ENCODE data around the gene UFM1.
"Not testable (repeated sequence)": the region's sequence is repeated elsewhere in the genome, so short reads cannot be mapped to it uniquely, and the experiment has no call there.

The UFM1 gene

DNA sequence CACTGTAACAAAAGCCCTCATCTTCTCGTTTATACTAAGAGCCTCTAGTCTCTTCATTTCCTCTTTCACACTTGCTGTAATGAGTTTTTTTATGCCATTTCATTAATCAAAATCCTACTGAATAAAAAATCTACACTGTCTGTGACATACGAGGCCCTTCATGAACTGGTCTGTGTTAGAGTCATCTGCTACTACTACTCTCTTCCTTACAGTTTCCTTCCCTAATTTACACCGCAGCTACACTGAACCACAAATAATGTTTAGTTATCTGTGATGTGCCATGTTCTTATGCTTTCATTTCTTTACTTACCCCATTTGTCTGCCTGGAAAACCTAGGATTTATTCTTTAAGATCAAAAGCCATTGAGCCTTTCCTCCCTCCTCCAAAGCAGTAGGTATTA is 16.0 kb downstream of the UFM1 start:
- DNase-seq (ENCODE audit: low read depth), result no peak

DNA sequence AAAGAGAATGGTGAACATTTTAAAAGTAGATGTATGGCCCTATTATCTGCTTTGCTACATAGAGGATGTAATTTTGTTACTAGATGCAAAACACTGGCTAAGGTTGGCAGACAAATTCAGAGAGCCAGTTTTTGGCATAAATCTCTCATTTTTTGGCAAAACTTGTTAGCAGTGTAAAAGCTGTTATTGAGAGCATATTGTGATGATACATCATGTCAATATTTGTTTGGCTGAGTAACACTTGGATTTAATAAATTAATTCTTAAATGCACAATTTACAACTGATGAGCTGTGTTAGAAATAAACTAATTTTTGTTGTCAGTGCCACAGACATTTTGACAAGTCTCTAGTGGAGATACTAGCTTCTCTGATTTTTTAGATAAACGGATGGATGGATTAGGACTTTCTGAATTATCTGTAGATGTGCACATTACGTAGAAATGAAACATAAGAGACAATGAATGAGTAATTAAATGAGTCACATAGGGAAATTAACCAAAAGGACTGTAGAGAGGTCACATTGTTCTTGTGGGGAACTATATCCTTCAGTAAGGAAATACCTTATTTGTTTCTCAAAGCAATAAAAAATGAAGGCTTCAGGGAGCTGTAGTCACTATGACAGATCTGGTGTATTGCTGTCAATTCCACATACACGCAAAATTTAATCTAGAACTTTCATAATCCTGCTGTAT is 17.4 kb downstream of the UFM1 start:
- DNase-seq (ENCODE audit: low read depth), result peak; percentile 68

DNA sequence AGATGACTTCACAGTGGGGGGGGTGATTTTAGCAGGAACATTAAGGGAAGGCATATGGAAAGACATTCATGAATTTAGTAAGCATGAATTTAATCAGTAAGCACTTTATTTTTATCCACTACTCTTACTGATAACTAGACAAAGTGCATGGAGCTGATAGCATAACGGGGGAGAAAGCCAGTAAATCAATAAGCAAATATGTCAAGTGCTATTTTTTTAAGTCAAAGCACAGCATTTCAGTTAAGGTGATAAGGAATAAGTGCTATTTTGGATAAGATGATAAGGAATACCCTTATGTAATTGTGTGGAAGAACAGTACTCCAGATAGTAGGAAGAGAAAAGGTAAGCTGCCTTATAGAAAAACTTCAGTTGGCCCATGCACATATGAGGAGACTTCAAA is 19.4 kb downstream of the UFM1 start:
- no peak for DNase-seq (ENCODE audit: low read depth)

DNA sequence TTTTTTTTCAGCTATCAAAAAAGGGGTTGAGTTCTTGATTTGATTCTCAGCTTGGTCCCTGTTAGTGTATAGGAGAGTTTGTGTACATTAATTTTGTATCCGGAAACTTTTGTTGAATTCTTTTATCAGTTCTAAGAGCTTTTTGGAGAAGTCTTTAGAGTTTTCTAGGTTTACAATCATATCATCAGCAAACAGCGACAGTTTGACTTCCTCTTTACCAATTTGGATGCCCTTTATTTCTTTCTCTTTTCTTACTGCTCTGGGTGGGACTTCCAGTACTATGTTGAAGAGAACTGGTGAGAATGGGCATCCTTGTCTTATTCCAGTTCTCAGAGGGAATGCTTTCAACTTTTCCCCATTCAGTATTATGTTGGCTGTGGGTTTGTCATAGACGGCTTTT is 20.4 kb downstream of the UFM1 start:
- not testable (repeated sequence) for DNase-seq (ENCODE audit: low read depth)

DNA sequence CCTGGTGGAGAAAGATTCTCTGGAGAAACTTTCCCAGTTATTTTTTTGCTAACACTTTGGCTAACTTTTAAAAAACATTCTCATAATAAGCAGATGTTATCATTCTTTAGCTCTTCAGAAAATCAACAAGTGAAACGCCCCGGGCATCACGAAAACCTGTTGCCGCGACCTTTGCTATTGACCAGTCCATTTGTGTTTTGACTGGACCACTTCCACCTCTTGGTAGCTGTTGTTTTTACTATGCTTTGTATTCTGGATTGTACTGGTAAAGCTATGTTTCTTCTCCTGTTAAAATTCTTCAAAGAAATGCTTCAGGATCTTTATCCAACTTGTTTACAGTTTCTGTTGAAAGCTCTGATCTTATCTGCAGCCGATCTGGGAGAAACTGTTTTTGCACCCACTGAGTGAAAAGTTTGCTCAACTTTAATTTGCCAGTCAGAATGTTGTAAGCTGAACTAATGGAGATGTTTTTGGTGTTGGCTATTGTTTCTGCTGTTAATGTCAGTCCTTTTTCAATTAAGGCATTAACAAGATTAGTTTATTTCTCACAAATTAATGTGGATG is 23.3 kb downstream of the UFM1 start:
- DNase-seq (ENCODE audit: low read depth), result no peak

DNA sequence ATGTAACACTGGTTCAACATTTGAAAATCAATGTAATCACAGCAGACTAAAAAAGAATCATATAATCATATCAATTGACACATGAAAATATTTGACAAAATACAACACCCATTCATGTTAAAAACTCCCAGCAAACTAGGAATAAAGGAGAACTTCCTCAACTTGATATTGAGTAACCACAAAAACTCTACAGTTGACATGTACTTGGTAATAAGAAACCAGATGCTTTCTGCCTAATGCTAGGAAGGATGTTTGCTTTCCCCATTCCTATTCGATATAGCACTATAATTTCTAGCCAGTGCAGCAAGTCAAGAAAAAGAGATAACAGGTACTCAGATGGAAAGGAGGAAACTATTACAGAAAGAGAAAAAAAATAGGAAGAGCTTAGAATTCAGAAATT is 26.9 kb downstream of the UFM1 start:
- no peak for DNase-seq (ENCODE audit: low read depth)

DNA sequence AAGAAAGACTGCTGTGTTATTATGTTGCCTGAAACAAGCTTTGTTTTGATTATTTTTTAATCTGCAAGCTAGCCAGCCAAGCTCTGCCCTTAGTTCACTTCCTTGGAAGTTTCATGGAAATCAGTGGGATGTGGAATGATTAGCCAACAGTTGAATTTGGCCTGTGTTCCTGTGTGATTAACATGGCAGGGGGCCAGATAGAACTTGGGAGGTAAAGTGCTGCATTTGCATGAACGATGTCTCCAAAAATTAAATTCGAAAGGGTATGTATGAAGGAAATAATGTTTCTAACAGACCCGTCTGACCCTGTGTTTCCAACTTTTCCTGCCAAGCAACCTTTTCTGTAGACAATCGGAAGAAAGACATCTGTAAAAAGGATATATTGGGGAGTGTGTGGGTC is 32.2 kb downstream of the UFM1 start:
- DNase-seq (ENCODE audit: low read depth), result no peak

DNA sequence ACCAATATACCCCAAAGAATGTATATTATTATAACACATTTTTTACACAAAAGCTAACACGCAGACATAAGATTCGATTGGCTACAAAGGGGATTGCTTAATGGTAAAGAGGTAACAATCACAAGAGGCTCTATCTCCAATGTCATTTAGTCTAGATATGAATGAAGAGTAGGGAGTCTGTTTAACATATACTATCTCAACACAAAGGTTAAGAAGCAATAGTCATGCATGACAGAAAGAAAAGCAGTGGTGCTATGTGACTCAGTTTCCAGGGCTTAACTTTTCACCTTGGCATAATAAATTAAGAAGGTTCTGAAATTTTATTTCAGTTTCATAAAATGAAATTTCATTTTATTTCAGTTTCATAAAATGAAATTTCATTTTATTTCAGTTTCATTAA is 33.3 kb downstream of the UFM1 start:
- no peak for DNase-seq (ENCODE audit: low read depth)

DNA sequence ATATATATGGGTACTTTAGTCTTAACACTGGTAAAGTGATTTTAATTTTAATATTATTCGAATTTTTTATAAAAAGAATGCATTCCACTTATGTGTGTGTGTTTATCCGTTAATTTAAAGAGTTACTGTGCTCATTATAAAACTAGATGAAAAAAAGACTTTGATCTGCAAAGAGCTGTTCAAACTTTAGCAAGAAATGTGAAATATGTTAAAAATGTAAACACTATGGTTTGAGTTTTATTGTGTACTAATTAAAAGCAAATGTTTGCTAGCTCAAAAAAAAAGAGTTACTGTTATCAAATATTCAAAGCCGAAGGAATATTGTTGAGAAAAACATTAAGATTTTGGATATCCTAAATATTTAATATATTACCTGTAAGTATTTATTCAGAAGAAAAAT is 34.5 kb downstream of the UFM1 start:
- peak; percentile 30 for DNase-seq (ENCODE audit: low read depth)

DNA sequence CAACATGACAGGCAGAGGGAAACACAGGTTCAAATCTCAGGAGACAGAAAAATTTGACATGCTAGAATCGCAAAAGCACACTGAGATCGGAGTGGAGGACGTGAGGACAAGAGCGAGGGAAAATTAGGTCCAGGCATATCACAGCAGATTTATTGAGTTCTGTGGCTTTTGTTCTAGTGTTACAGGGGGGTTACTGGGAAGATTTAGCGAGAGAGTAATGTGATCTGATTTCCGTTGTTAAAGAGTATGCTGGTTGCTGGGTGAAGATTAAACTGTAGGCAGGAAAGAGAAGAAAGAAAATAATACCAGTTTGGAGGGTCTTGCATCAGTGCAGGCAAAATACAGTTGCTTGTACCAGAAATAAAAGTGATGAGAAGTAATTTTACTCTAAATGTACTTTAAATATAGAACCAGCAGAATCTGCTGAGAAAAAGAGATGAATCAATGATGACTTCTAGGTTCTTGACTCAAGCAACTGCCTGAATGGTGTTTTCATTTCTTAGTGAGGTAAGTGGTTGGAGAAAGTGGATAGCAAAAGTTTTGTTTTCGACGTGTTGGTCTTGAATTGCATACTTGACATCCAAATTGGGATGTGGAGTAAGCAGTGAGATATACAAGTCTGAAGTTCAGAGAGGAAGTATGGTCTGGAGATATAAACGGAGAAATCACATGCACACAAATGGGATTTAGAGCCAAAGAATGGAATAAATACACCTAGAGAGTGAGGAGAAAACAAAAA is 35.7 kb downstream of the UFM1 start:
- DNase-seq (ENCODE audit: low read depth), result no peak

DNA sequence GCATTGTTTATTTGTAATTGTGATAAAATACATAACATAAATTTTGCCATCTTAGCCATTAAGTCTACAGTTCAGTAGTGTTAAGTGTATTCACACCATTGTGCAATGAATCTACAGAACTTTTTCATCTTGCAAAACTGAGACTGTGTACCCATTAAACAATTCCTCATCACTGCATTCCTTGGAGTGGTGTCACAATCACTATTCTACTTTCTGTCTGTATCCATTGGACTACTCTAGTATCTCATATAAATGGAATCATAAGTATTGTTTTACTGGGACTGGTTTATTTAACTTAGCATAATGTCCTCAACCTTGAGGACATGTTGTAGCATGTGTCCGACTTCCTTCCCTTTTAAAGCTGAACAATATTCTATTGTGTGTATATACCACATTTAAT is 36.8 kb downstream of the UFM1 start:
- peak; percentile 52 for DNase-seq (ENCODE audit: low read depth)

DNA sequence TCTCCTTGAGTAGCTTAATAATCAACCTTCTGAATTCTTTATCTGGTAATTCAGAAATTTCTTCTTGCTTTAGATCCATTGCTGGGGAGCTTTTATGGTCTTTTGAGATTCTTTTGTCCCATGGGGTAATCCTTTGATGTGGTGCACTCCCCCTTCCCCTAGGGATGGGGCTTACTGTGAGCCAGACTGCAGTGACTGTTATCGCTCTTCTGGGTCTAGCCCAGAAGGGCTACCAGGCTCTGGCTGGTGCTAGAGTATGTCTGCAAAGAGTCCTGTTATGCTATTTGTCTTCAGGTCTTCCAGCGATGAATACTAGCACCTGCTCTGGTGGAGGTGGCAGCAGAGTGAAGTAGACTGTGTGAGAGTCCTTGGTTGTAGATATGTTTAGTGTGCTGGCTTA is 41.7 kb downstream of the UFM1 start:
- DNase-seq (ENCODE audit: low read depth), result no peak

DNA sequence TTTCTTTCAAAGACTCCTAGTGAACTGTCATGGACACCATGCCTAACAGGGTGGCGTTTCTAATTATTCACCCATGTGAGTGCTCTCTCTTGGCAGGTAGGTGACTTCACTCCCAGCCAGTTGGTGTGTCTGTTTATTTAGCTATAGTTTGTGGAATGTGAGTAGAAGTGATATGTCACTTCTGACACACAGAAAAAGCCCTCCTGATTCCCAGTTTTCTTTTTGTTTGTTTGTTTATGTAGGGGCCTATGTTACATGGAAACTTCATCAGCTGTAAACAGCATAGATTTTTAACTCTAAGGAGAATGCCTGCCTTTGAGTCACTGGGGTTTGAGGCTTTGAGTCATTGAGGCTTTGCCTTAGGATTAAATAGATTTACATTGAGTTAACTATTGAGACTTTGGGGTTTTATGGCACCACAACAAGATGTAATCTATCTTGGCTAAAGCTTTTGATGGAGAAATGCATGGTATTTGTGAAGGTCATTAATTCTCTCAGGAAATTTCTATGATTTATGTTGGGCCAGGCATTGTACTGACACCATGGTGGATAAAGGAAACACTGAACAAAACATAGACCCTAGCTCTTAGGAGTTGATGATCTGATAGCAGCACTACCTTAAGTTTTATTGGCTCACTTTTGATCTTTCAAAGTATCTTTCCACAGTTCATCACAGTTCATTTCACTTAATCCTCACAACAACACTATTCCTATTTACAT is 45.3 kb downstream of the UFM1 start:
- peak; percentile 57 for DNase-seq (ENCODE audit: low read depth)

DNA sequence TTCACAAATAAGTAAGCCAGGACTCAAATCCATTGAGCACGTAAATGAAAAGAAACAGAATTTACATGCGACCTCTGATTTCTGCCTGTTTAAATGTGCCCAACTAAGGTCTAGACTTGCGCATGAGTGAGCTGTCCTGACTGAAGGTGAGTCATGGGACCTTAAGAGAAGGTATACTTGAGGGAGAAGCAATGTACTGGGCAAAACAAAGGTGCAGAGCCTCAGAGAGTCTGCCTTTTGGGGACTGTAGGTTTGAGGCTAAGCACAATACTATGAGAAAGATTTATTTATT is 45.8 kb downstream of the UFM1 start:
- DNase-seq (ENCODE audit: low read depth), result no peak

DNA sequence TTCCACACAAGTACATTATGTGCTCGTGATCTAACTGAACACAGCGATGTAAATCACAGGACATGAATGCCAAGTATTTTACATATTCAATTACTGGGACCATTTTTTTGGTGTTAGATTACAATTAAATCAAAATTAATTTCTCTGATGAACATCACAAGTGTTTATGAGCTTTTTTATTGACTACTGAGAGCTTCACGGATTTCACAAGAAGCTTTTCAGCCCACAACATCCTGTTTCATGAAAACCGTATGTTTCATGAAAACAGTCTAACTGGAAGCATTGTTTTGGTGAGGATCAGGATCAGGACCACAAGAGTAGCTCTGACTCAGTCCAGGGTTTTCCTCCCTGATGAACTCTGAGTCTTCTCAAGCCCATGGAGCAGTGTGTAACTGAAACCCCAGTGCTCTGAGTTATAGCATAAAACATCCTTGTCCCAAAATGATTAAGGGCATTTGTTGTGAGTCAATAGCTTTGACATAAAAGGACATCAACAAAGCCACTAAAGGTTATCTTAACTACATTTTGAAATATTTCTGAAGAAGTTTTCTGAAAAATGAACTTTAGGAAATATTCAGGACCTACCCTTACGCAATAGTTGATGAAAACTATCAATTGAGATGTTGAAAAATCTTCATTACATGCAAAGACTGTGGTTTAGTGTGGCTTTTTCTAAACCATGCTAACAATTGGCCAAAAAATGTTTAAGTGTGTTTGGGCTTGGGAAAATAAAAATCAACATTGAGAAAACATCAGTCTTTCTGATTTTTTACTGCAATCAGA is 49.3 kb downstream of the UFM1 start:
- peak; percentile 71 for DNase-seq (ENCODE audit: low read depth)

DNA sequence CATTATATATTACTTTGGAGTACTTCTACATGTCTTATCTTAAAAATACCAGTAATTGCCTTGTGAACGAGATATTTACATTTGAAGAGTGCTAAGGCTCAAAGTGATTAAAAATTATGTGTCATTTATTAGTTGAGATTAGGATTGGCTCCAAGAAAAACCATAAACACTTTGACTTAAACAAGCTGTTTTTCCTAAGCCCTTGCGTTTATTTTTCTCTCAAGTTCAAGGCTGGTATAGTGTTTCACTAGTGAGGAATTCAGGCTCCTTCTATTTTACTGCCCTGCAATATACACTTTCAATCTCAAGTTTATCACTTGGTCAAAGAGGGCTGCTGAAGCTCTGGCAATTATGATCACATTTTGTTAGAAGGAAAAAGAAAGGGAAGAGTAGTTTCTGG is 49.9 kb downstream of the UFM1 start:
- no peak for DNase-seq (ENCODE audit: low read depth)

DNA sequence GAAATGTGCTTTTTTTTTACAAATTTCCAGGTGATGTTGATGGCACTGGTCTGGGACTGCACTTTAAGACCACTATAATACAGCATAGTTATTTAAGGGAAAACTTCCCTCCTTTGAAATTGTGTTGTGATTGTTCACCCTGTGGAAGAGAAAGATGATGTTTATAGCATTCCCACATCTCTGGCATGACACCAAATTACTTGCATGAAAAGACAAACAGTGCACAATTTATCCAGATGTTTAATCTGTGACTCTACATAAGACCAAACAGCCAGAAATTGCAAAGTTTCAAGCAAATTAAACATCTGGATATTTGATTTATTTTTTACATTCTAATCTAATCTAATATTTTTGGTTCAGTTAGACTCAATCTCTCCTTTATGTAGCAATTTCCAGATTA is 51.6 kb downstream of the UFM1 start:
- no peak for DNase-seq (ENCODE audit: low read depth)

DNA sequence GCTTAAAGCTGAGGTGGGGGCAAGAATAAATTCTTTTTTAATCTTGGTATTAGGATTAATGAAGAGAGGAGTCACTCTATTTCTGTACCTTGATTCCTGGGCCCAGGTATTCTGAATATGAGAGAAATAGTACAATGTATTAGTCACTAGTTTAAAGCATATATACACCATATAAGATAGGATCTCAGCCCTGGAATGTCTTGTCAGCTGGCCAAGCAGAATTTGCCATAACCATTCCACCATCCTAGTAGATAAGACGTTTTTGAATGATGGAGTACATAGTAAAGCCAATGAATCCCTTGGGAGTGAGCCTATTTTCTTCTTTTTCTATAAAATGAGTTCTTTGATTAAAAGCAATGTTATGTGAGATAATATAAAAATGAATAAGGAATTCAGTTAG is 55.6 kb downstream of the UFM1 start:
- no peak for DNase-seq (ENCODE audit: low read depth)

DNA sequence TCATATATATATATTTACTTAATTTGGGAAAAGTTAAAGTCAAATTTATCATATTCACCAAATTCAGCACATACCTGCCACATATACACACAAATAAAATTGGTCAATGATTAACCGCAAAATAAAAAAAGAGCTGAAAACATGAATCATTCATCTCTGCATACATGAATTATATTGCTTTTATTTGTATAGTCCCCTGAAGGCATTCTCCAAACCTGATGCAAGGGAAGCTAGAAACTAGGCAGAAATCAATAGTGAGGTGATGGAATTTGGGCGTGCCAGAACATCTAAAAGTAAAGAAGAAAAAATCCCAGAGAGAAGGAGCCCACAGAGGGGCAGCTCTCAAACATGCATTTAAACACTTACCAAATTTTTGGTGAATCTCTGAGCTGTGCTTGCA is 60.1 kb downstream of the UFM1 start:
- no peak for DNase-seq (ENCODE audit: low read depth)

DNA sequence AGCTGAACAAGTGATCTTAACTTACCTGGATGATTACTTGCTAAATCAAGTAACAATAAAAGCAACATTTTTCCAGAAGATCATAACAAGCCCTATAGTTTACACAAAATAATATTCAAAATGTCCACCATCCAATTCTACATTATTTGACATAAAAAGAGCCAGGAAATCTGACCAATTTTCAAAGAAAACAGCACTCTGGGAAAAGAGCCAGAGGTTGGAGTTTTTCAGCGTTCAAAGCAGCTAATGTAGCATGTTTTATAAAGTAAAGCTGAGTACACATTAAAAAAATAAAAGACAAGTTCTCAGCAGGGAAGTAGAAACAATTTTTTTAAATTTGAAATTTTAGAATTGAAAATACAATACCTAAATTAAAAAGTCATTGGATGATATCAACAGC is 62.6 kb downstream of the UFM1 start:
- no peak for DNase-seq (ENCODE audit: low read depth)

Measured in EH (cell line).